Measurements from ENCODE around the gene ASS1.

Gene ASS1

DNA sequence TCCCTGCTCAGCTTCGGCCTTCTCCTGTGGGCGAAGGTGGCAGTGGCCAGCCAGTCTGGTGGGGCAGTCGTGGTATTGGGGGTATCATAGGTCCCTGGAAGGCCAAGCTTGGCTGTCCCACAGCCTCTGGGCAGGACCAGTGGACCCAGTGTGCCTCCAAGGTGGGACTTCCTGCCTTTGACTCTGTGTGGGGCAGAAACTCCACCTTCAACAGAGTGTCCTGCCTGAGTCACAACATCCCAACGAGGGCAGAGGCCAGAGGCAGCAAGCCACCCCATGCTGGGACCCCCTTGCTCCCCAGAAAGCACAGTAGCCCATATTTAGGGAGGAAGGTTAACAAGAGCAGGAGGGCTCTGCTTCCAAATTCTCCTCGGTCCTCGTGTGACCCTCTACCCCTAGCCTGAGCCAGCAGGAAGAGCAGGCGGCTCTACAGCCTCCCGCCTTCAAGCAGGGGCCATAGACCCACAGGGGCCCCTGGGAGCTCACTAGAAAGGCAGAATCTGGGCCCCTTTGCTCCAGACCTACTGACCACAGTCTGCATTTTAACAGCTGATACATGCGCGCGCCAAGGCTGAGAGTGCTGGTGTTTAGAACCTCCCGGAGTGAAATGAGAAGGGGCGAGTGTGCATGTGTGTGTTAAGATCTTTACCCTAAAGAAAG is 83.0 kb downstream of the ASS1 start:
- TF ChIP-seq, protein P1, sequence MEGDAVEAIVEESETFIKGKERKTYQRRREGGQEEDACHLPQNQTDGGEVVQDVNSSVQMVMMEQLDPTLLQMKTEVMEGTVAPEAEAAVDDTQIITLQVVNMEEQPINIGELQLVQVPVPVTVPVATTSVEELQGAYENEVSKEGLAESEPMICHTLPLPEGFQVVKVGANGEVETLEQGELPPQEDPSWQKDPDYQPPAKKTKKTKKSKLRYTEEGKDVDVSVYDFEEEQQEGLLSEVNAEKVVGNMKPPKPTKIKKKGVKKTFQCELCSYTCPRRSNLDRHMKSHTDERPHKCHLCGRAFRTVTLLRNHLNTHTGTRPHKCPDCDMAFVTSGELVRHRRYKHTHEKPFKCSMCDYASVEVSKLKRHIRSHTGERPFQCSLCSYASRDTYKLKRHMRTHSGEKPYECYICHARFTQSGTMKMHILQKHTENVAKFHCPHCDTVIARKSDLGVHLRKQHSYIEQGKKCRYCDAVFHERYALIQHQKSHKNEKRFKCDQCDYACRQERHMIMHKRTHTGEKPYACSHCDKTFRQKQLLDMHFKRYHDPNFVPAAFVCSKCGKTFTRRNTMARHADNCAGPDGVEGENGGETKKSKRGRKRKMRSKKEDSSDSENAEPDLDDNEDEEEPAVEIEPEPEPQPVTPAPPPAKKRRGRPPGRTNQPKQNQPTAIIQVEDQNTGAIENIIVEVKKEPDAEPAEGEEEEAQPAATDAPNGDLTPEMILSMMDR (conservative IDR thresholded peaks at IDR 0.05; ENCODE audit: low read depth) = no peak
- H3K27ac ChIP-seq = no peak overlapping the region
- ChIA-PET POLR2A (ENCODE audit: low non-redundant PET) (no interaction called here), CTCF (interaction anchor here (0.6 kb wide), 2 partner anchors 333 to 1642 kb away, joined by 3 read pairs; no protein-coding TSS in a partner anchor)
- DNase-seq (ENCODE audit: low spot score) = no peak

DNA sequence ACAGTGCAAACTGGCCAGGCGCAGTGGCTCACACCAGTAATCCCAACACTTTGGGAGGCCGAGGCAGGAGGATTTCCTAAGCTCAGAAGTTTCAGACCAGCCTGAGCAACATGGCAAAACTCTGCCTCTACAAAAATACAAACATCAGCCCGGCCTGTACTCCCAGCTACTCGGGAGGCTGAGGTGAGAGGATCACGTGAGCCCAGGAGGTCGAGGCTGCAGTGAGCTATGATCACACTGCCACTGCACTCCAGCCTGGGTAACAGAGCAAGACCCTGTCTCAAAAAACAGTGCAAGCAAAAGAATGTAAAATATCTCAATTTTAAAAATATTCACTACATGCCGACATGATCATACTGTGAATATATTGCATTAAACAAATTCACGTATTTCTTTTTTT is 83.9 kb downstream of the ASS1 start:
- H3K27ac ChIP-seq = no peak overlapping the region
- DNase-seq (ENCODE audit: low spot score) = no peak
- TF ChIP-seq, protein P1 (conservative IDR thresholded peaks at IDR 0.05; ENCODE audit: low read depth) = no peak
- ChIA-PET CTCF (interaction anchor here (0.6 to 1.2 kb wide), 2 partner anchors 173 to 1641 kb away, joined by 3 to 4 read pairs; no protein-coding TSS in a partner anchor), POLR2A (ENCODE audit: low non-redundant PET) (no interaction called here)

DNA sequence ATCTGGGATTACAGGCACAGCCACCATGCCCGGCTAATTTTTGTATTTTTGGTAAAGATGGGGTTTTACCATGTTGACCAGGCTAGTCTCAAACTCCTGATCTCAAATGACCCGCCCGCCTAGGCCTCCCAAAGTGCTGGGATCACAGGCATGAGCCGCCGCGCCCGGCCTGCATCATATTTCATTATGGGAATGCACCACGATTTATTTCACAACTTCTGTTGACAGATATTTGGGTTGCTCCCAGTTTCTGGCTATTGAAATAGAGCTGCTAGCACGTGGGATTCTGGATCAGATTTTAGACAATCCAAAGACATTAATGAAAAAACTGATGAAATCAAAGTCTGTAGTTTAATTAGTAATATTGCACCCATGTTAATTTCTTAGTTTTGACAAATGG is 86.2 kb downstream of the ASS1 start:
- peak; percentile 58 for DNase-seq (ENCODE audit: low spot score)
- ChIA-PET POLR2A (ENCODE audit: low non-redundant PET) (no interaction called here), CTCF (no interaction called here)
- peak overlapping the region; percentile 70 for H3K27ac ChIP-seq
- TF ChIP-seq, protein P1 (conservative IDR thresholded peaks at IDR 0.05; ENCODE audit: low read depth) = no peak

DNA sequence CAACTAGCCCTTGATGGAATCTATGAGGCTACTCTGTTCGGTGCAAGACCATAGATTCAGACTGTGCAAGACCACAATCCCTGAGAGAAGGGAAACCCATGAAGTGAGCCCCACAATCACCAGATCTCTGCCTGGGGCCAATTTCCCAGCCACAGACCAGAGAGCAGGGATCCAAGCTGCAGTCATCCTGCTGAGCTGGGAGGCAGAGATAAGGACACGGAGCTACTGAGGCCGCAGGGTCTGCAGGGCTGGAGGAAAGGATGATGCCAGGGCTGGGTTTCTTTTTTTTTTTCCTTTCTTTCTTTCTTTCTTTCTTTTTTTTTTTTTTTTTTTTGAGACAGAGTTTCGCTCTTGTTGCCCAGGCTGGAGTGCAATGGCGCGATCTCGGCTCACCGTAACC is 86.9 kb downstream of the ASS1 start:
- peak overlapping the region; percentile 70 for H3K27ac ChIP-seq
- ChIA-PET POLR2A (ENCODE audit: low non-redundant PET) (no interaction called here), CTCF (interaction anchor here (0.6 kb wide), 1 partner anchor 16 kb away, joined by 3 read pairs; no protein-coding TSS in a partner anchor)
- TF ChIP-seq, protein P1 (conservative IDR thresholded peaks at IDR 0.05; ENCODE audit: low read depth) = no peak
- no peak for DNase-seq (ENCODE audit: low spot score)

DNA sequence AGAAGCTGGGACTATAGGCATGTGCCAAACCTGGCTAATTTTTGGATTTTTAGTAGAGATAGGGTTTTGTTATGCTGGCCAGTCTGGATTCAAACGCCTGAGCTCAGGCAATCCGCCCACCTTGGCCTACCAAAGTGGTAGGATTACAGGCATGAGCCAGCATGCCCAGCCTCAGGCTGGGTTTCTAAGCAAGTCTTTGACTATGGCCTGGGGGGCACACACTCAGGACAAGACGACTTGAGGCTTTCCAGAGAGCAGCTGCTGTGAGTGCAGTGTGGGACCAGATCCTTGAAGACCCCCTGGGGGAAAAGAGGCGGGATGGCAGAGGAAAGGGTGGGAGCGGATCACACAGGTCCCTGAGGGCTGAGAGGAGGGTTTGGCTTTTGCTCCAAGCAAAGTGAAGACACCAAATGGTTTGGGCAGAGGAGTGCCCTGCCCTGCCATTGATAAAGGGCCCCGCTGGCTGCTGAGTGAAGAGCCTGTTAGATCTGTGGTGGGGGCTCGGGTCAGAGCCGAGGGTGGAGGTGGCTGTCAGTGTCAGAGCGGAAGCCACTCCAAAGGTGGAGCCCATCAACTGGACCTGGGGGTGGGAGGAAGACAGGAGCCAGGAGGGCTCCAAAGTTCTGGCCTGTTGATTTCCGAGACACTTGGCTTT is 87.8 kb downstream of the ASS1 start:
- peak; percentile 42 for DNase-seq (ENCODE audit: low spot score)
- CTCF ChIA-PET = interaction anchor here (0.6 kb wide), 1 partner anchor 103 kb away, joined by 4 read pairs; no protein-coding TSS in a partner anchor
- POLR2A ChIA-PET (ENCODE audit: low non-redundant PET) = interaction anchor here (0.7 kb wide), 1 partner anchor 72 kb away, joined by 5 read pairs; no protein-coding TSS in a partner anchor
- peak overlapping the region; percentile 70 for H3K27ac ChIP-seq
- TF ChIP-seq, protein P1 (conservative IDR thresholded peaks at IDR 0.05; ENCODE audit: low read depth) = no peak

DNA sequence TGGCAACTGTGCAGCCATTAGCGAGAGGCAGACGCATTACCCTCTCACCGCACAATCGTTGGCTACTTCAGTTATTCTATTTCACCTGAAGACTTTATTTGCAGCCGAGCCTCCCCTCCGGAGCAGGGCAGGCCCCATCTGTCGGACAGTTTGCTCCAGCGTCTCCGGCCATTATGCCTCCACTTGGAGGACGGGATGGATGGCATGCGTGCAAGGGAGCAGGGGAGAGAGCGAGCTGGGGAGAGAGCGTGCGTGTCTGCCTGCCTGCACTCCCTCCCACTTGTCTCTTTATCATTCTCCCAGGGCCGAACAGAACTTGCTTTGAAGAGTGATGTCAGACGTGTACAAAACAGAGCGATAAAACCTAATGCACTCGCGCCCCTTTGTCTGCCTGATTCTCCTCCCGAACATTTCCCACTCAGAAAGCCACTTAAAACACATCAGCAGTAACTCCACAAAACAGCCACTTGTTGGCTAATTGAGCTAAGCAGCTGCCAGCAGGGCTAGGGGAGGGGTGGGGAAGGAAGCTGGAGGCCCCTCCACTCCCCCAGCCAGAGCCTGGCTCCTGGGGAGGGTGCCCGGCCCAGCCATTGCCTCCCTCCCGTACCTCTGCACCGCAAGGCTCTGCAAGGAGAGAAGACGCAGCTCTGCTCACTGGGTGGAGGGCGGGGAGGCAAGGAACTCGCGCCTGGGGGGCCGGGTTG is 91.2 kb downstream of the ASS1 start:
- H3K27ac ChIP-seq = peak overlapping the region; percentile 95
- ChIA-PET POLR2A (ENCODE audit: low non-redundant PET) (no interaction called here), CTCF (interaction anchor here (1.3 kb wide), 1 partner anchor 19 kb away, joined by 5 read pairs; no protein-coding TSS in a partner anchor)
- no peak for DNase-seq (ENCODE audit: low spot score)
- TF ChIP-seq, protein P1 (conservative IDR thresholded peaks at IDR 0.05; ENCODE audit: low read depth) = no peak

Measured in RWPE1 (cell line).